GM12878 (cell line): ENCODE measurements around the gene SRA1. TPM values are rescaled to one million over a fixed set of nuclear protein-coding genes. Genes with fewer than 3 reads are reported as not detected.

ENCODE experiments used
- ASH2L ChIP-seq: fragments of 300-600, 200-600 bp; sonication (generic); IDR thresholded peaks from 2 replicates; pipeline ENCODE4 v1.6.1; 2017; ENCODE audit warnings: low read depth, mild to moderate bottlenecking, borderline replicate concordance
- BACH1 ChIP-seq: fragments of 450-650 bp; IDR thresholded peaks from 2 replicates; pipeline ENCODE4 v1.6.1; 2017; ENCODE audit warnings: mild to moderate bottlenecking, borderline replicate concordance
- CBFB ChIP-seq: IDR thresholded peaks from 2 replicates; pipeline ENCODE4 v1.6.1; 2016; ENCODE audit warnings: antibody characterized with exemption, low read depth
- CREM ChIP-seq: IDR thresholded peaks from 2 replicates; pipeline ENCODE4 v1.6.1; 2014; ENCODE audit warnings: antibody characterized with exemption, low read depth
- FOXM1 ChIP-seq: IDR thresholded peaks from 2 replicates; pipeline ENCODE4 v1.6.1; 2012; ENCODE audit warnings: low read depth, mild to moderate bottlenecking, inconsistent platforms, low read length, moderate library complexity
- GABPA ChIP-seq: IDR thresholded peaks from 2 replicates; pipeline ENCODE4 v1.6.1; 2014; ENCODE audit warnings: antibody characterized with exemption, low read depth, mild to moderate bottlenecking, inconsistent platforms
- HDAC2 ChIP-seq: fragments of 200-600 bp; sonication (generic); IDR thresholded peaks from 2 replicates; pipeline ENCODE4 v1.6.1; 2017
- JUND ChIP-seq: IDR thresholded peaks from 2 replicates; pipeline ENCODE4 v1.6.1; 2012; ENCODE audit warnings: low read depth, mild to moderate bottlenecking, low read length, improper control_type of control experiment, moderate library complexity
- KDM1A ChIP-seq: fragments of 200-600 bp; sonication (generic); IDR thresholded peaks from 2 replicates; pipeline ENCODE4 v1.6.1; 2016; ENCODE audit warnings: borderline replicate concordance
- KLF5 ChIP-seq: fragments of 450-650 bp; IDR thresholded peaks from 2 replicates; pipeline ENCODE4 v1.6.1; 2014; ENCODE audit warnings: mild to moderate bottlenecking; ENCODE audit not compliant: partially characterized antibody
- MYB ChIP-seq: fragments of 150-350 bp; IDR thresholded peaks from 2 replicates; pipeline ENCODE4 v1.6.1; 2014; ENCODE audit warnings: mild to moderate bottlenecking, low read depth, low read length, borderline replicate concordance
- NR2C1 ChIP-seq: fragments of 450-650 bp; IDR thresholded peaks from 2 replicates; pipeline ENCODE4 v1.6.1; 2017; ENCODE audit warnings: antibody characterized with exemption, mild to moderate bottlenecking, moderate library complexity
- PRDM15 ChIP-seq: fragments of 450-650 bp; formaldehyde crosslinking; IDR thresholded peaks from 2 replicates; pipeline ENCODE4 v1.4.0; 2020; ENCODE audit warnings: mild to moderate bottlenecking, moderate library complexity
- RAD21 ChIP-seq: IDR thresholded peaks from 2 replicates; pipeline ENCODE4 v1.6.1; 2011; ENCODE audit warnings: mild to moderate bottlenecking, low read depth, low read length, moderate library complexity; ENCODE audit not compliant: insufficient read depth
- RELA ChIP-seq: fragments of 450-650 bp; IDR thresholded peaks from 2 replicates; pipeline ENCODE4 v1.8.0; 2014; ENCODE audit warnings: borderline replicate concordance; ENCODE audit not compliant: partially characterized antibody
- RUNX3 ChIP-seq: IDR thresholded peaks from 2 replicates; pipeline ENCODE4 v1.6.1; 2012; ENCODE audit warnings: low read length, inconsistent platforms
- SIN3A ChIP-seq: IDR thresholded peaks from 2 replicates; pipeline ENCODE4 v1.6.1; 2012; ENCODE audit warnings: low read depth, low read length, improper control_type of control experiment
- SMAD5 ChIP-seq: IDR thresholded peaks from 2 replicates; pipeline ENCODE4 v1.6.1; 2016; ENCODE audit warnings: antibody characterized with exemption, low read depth
- SP1 ChIP-seq: IDR thresholded peaks from one replicate; pipeline ENCODE4 v1.6.1; 2011; ENCODE audit warnings: low read depth, low read length
- STAT1 ChIP-seq: fragments of 450-650 bp; conservative IDR thresholded peaks from 2 replicates; pipeline ENCODE4 v1.6.1; 2014; ENCODE audit warnings: antibody characterized with exemption, mild to moderate bottlenecking
- ZBED1 ChIP-seq: IDR thresholded peaks from 2 replicates; pipeline ENCODE4 v1.6.1; 2016; ENCODE audit warnings: borderline replicate concordance
- ZBTB11 ChIP-seq: fragments of 450-650 bp; formaldehyde crosslinking; IDR thresholded peaks from 2 replicates; pipeline ENCODE4 v1.5.0; 2022; ENCODE audit warnings: mild to moderate bottlenecking, missing genetic modification characterization
- ZNF207 ChIP-seq: fragments of 450-650 bp; IDR thresholded peaks from 2 replicates; pipeline ENCODE4 v1.6.1; 2014; ENCODE audit warnings: antibody characterized with exemption, mild to moderate bottlenecking, borderline replicate concordance
- polyA plus RNA-seq, 11 experiments: library from polyadenylated mRNA; depleted of rRNA in 4 of 11; unstranded in 6 of 11; stranded (reverse) in 5 of 11; fragments of >200 nt; fragmentation: Nextera tagmentation in 4 of 11; fragmentation: Illumina TruSeq in 1 of 11; extraction: Ambion mirVana in 4 of 11; extraction: Trizol in 1 of 11; gene quantifications; 1 replicate in 1 of 11; 2 replicates in 10 of 11; pipeline versions ENCODE4 v1.2.1 to v1.2.3, GENCODE V29; 2011 to 2016; ENCODE audit warnings: inconsistent platforms in 2 of 11, missing spikeins in 2 of 11, low read depth in 1 of 11
- total RNA-seq, 4 experiments: library from RNA; depleted of rRNA in 3 of 4; stranded (reverse); fragments of >200 nt in 3 of 4; fragmentation: Illumina TruSeq in 1 of 4; extraction: Trizol in 1 of 4; gene quantifications; 2 replicates each; pipeline versions ENCODE4 v1.2.1 to v1.2.3, GENCODE V29; 2013 to 2021
- TF ChIP-seq, protein P1 (sequence below): IDR thresholded peaks from 2 replicates; pipeline ENCODE4 v1.6.1; 2011; ENCODE audit warnings: borderline replicate concordance, low read depth, mild to moderate bottlenecking, moderate library complexity, low read length; ENCODE audit not compliant: insufficient read depth, poor library complexity, severe bottlenecking

SRA1 gene
- total and polyA plus RNA-seq, 10 of the 15 experiments (the other 5 are each of a cell fraction or from before 2014, with no cell fraction given), result 35.3 to 127 (median 56.1) TPM

DNA sequence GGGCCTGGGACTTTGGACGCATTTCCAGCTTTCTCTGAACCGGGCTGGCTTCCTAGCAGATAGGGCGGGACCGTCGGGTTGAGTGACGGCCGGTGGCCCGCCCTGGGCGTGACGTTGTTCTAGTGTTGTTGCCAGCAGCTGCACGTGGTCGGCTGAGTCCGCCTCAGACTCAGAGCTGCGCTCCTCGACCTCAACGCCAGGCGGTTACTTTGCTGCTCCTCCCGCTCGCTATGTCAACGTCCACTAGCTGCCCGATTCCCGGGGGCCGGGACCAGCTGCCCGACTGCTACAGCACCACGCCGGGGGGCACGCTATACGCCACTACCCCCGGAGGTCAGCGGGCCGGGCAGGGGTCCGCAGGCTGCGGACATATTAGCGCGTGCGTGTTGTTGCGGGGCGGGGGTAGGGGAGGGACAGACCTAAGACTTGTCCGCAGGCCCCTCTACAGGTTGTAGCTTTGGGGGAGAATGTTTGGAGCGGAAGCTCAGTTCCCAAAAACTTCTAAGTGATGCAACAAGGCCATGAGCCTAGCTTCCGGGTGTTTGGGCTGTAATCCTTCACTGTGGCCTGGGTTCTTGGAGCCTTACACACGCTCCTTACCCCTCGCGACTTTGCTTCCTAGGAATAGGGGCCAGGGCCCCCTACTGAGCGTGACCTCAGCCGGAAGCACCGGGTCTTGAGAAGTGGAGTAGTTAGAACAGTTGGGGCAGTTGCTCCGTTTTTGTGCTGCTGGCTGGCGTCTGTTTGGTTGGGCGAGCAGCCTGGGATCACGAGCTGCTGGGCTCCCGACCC, 9.6 kb downstream of the SRA1 start, which contains the start of gene EIF4EBP3 (continued):
- TF ChIP-seq, protein P1, sequence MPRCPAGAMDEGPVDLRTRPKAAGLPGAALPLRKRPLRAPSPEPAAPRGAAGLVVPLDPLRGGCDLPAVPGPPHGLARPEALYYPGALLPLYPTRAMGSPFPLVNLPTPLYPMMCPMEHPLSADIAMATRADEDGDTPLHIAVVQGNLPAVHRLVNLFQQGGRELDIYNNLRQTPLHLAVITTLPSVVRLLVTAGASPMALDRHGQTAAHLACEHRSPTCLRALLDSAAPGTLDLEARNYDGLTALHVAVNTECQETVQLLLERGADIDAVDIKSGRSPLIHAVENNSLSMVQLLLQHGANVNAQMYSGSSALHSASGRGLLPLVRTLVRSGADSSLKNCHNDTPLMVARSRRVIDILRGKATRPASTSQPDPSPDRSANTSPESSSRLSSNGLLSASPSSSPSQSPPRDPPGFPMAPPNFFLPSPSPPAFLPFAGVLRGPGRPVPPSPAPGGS, result peak; percentile 78
- TF ChIP-seq SP1 (peak; percentile 57), ZNF207 (no peak), SMAD5 (peak; percentile 31; the same call in 1 of the 2 replicates), STAT1 (no peak), JUND (no peak), ZBED1 (no peak), SIN3A (peak; percentile 84), MYB (no peak), GABPA (no peak), PRDM15 (CRISPR knock-in tag) (no peak), RELA (peak; percentile 27), CREM (peak; percentile 81), ASH2L (no peak), FOXM1 (no peak), CBFB (no peak), KLF5 (peak; percentile 32), ZBTB11 (CRISPR knock-in tag) (no peak), KDM1A (no peak), RAD21 (peak; percentile 33; the same call in 1 of the 2 replicates), HDAC2 (no peak), NR2C1 (no peak), BACH1 (peak; percentile 27; the same call in 1 of the 2 replicates), RUNX3 (no peak)
